GM10248 (cell line): Measurements from ENCODE around the gene MAPK7.

Experiments
- CTCF ChIA-PET: fragments of 300-600 bp; sonication (Branson Sonifier 250); formaldehyde crosslinking; extraction: SDS; loops from one replicate; lab custom pipeline; 2021; ENCODE audit warnings: antibody characterized with exemption; lab: Yijun Ruan, JAX
- POLR2A ChIA-PET: fragments of 350-650 bp; sonication (Branson Sonifier 250); formaldehyde crosslinking; extraction: SDS; loops from one replicate; lab custom pipeline; 2020; ENCODE audit warnings: antibody characterized with exemption; lab: Yijun Ruan, JAX
- DNase-seq: peaks from one replicate; pipeline ENCODE4 v3.0.0; 2012; ENCODE audit errors: extremely low spot score
- TF ChIP-seq, protein P1 (sequence below): IDR thresholded peaks from 2 replicates; pipeline ENCODE4 v1.5.1; 2012; ENCODE audit warnings: mild to moderate bottlenecking, low read depth; ENCODE audit errors: extremely low read depth, missing control alignments, control extremely low read depth

The MAPK7 gene

DNA sequence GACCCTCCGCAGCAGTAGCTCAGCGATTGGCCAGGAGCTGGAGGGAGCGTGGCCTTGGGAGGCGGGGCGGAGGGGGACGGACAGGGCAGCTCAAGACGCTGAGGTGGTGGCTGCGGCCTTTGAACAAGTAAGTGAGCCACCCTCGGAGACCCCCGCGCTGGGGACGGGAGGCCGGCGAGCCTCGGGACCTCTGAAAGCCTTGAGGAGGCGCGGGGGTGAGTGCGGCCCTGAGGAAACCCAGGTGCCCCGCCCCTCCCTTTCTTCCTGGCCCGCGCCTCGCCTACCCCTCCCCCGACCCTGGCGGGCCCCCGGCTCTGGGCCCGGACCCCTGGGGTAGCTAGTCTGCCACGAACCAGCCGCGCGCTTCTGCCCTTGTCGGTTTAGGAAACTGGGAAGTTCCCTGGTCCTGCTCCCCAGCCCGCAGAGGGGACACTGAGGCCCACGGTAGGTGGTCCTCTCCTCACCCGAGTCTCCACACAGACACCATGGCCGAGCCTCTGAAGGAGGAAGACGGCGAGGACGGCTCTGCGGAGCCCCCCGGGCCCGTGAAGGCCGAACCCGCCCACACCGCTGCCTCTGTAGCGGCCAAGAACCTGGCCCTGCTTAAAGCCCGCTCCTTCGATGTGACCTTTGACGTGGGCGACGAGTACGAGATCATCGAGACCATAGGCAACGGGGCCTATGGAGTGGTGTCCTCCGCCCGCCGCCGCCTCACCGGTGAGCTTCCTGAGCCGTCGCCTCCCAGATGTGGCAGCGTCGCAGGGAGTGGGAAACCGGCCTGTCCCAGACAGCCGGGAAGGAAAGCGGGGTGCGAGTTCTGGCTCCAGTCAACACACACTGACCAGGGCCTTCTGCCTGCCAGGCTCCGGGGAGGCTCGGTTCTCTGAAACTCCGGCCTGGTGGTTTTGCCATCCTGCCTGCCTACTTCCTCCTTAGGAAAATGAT lies at the start of gene MAPK7:
Gene MAPK7, plus strand, starts transcription at position 83 of the 945 bp plus-strand sequence. Its CDS starts 403 bp downstream, at position 486.
- POLR2A ChIA-PET = interaction anchor here (0.7 to 1.7 kb wide), 3 partner anchors 14 to 315 kb away, joined by 3 to 7 read pairs (median 5); no protein-coding TSS in a partner anchor
- CTCF ChIA-PET = interaction anchor here (1.0 to 8.7 kb wide), 11 partner anchors 10 to 388 kb away, joined by 3 to 121 read pairs (median 5); partner anchors contain the start of genes ALDH3A2 and B9D1
- TF ChIP-seq, protein P1, sequence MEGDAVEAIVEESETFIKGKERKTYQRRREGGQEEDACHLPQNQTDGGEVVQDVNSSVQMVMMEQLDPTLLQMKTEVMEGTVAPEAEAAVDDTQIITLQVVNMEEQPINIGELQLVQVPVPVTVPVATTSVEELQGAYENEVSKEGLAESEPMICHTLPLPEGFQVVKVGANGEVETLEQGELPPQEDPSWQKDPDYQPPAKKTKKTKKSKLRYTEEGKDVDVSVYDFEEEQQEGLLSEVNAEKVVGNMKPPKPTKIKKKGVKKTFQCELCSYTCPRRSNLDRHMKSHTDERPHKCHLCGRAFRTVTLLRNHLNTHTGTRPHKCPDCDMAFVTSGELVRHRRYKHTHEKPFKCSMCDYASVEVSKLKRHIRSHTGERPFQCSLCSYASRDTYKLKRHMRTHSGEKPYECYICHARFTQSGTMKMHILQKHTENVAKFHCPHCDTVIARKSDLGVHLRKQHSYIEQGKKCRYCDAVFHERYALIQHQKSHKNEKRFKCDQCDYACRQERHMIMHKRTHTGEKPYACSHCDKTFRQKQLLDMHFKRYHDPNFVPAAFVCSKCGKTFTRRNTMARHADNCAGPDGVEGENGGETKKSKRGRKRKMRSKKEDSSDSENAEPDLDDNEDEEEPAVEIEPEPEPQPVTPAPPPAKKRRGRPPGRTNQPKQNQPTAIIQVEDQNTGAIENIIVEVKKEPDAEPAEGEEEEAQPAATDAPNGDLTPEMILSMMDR = no peak
- DNase-seq = no peak

DNA sequence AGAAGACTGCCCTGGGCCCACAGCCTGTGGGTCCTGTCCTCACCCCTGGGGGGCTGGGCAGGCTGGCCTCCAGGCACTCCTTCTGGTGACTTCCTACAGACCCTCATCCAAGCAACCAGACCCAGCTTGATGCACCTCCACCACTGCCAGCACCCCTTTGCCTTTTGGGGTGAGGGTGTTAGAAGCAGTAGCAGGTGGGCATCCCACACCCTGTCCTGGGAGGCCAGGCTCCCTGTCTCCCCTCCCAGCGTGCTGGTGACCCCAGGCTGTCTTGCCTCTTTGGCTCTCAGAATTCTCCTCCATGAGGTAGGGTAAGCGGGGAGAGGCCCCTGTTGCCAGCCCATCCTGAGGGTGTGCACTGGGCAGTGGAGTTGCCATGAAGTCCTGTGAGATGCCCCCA lies 49.2 kb upstream of the MAPK7 start:
- TF ChIP-seq, protein P1 = no peak
- ChIA-PET CTCF (interaction anchor here (2.5 to 3.0 kb wide), 2 partner anchors 9 to 34 kb away, joined by 7 to 13 read pairs; partner anchors contain the start of gene B9D1), POLR2A (no interaction called here)
- no peak for DNase-seq

DNA sequence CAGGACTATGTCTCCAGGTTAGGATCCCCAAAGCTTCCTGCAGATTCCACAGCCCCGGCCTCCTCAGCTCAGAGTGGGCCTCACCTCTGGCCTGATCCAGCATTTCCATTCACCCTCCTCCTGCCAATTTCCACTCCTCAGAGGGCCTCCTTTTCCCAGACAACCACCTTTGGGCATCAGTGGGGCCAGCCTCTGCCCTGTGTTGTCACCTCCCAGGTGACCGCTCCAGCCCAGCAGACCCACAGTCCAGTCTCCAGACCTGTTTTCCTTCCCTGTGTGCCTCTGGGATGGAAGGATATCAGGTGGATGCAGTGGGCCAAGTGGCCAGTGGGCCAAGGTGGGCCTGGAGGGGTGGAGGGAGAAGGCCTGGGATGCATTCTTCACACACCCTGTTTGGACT lies 48.5 kb upstream of the MAPK7 start:
- POLR2A ChIA-PET = no interaction called here
- no peak for DNase-seq
- CTCF ChIA-PET = interaction anchor here (1.3 to 3.0 kb wide), 3 partner anchors 8 to 33 kb away, joined by 3 to 13 read pairs (median 7); partner anchors contain the start of gene B9D1
- TF ChIP-seq, protein P1 = no peak

DNA sequence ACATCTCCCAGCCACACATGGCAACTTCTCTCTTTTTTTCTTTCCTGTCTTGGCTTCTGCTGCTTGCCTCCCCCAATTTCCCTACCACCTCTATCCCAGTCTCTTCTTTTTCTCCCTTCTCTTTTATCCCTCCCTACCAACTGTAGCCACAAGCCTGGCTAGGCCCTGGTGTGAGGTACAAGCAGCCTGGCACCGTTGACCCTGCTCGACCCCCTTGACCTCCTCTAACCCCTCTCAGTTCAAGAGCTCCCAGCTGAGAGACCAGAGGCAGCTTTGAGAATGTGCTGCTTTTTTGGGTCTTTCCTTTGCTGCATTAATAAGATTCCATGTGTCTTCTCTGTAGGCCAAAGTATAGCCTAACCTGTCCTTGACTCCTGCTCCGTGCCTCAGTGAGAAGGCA lies 48.0 kb upstream of the MAPK7 start:
- TF ChIP-seq, protein P1 = no peak
- no peak for DNase-seq
- ChIA-PET CTCF (interaction anchor here (1.3 to 3.0 kb wide), 3 partner anchors 8 to 32 kb away, joined by 3 to 13 read pairs (median 7); partner anchors contain the start of gene B9D1), POLR2A (no interaction called here)

DNA sequence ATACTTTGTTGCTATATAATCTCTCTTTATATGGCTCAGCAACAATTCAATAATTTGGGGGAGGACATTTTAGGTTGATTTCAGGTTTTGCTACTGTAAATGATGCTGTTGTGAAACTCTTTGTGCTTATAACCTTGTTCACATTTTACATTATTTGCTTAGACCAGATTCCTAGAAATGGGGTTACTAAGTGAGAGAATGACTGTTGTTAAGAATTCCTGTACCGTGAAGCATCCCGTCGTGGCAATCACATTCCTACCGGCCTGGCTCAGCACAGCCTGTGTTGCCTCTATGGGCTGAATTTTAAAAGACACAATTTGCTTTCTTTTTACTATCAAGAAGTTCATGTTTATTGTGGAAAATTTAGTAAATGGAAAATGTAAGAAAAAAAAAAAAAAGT lies 47.2 kb upstream of the MAPK7 start:
- no peak for DNase-seq
- ChIA-PET POLR2A (no interaction called here), CTCF (interaction anchor here (1.5 to 2.5 kb wide), 2 partner anchors 9 to 32 kb away, joined by 7 read pairs; partner anchors contain the start of gene B9D1)
- TF ChIP-seq, protein P1 = no peak

DNA sequence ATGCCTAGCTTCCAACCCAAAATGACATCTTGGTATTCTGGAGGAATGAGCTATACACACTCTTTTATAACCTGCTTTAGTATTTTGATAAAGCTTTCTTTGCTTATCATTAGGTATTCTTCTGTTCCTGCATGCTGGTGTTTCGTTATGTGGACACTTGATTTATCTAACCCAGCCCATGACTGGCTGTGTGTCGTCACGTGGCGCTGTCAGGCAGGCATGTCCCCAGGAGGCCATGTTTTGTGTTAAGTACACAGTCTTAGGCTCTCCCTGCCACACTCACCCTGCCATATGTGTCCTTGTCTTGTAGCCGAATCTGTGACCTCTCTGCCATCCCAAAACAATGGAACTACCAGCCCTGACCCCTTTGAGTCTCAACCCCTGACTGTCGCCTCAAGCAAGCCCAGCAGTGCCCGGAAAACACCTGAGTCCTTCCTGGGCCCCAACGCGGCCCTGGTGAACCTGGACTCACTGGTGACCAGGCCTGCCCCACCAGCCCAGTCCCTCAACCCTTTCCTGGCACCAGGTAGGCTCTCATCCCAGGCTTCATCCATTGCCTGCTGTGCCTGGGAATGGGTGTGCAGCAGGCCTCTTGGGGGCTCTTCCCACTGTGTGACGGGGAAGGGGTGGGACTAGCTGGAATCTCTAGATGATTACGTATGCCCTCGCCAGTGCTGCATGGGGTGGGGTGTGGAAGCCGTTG lies 46.6 kb upstream of the MAPK7 start:
- TF ChIP-seq, protein P1 = no peak
- POLR2A ChIA-PET = no interaction called here
- CTCF ChIA-PET = interaction anchor here (1.5 to 2.5 kb wide), 2 partner anchors 9 to 31 kb away, joined by 7 read pairs; partner anchors contain the start of gene B9D1
- no peak for DNase-seq
